Measurements from ENCODE around the gene CNTNAP5. TPM values are rescaled to one million over a fixed set of nuclear protein-coding genes. Genes with fewer than 3 reads are reported as not detected.

The CNTNAP5 gene
- total RNA-seq, 1 experiment from 2014 or later = not detected

DNA sequence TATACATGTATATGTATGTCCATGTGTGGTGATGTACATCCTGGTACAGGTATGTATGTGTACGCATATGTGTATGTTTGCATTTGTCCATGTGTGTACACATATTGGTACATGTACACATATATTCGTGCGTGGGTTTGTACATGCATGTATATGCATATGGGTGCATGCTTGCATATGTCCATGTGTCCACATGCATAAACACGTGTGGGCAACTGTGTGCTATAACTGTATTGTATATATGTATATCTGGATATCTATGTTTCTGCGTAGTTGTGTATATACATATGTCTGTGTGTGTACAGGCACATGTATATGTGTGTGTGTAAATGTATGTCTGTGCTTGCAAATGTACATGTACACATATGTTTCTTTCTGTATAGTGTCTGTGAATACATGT lies 858.5 kb downstream of the CNTNAP5 start:
- DNase-seq (ENCODE audit: low read depth) = no peak

DNA sequence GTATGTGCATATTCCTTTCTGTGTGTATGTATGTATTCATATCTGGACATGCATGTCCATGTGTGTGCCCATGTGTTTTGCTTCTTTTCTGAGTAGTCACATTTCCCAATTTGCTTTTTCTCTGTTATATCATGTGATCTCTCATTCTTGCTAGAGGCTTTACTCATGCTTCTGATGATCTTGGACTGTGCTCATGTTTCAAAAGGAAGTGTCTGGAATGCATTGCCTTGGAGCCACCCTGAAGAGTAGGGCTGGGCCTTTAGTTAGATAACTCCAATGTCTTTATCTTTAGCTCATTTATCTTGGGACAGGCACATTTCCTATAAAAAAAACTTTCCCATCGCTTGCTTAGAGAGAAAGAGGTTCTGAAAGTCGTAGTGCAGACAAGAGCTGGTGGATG lies 859.2 kb downstream of the CNTNAP5 start:
- no peak for DNase-seq (ENCODE audit: low read depth)

DNA sequence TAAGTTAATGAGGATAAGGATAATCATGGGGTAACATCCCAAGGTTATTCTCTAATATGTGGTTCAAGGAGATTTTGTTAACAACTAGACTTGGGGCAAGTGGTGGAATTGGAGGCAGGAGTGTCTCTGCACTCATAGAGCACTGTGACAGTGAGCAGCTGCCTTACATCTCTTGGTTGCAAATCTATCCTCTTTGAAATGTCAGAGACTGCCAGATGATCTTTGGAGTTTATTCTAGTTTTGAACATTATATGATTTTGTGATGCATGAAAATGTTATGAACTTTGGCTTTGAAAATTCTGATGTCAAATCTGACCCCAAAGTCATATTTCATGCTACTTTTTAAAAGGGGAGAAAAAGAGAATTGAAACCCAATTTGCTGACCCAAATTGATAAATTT lies 861.1 kb downstream of the CNTNAP5 start:
- DNase-seq (ENCODE audit: low read depth) = no peak

DNA sequence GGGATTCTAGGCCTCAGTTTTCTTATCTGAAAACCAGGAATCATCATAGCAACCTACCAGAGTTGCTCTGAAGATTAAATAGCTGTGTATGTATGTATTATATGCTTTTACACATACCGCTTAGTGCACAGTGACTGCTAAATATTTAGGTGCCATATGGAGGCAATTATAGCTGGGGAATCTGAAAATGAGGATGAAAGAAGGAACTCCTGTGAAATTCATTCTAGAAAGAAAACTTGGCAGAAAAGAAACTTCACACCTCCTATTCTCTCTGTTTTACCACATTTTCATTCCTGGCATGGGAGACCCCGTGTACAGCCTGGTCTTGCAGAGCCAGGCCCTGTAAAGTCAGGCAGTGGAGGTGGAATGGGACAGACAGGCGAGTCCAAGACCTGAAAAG lies 862.4 kb downstream of the CNTNAP5 start:
- no peak for DNase-seq (ENCODE audit: low read depth)

DNA sequence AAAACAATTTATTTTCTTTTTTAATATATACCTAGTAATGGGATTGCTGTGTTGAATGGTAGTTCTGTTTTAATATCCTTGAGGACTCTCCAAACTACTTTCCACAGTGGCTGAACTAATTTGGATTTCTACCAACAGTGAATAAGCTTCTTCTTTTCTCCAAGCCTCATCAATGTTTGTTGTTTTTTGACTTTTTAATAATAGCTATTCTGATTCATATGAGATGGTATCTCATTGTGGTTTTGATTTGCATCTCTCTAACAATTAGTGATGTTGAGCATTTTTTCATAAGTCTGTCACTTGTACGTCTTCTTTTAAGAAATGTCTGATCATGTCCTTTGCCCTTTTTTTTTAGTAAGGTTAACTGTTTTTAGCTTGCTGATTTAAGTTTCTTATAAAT lies 863.3 kb downstream of the CNTNAP5 start:
- DNase-seq (ENCODE audit: low read depth) = no peak

DNA sequence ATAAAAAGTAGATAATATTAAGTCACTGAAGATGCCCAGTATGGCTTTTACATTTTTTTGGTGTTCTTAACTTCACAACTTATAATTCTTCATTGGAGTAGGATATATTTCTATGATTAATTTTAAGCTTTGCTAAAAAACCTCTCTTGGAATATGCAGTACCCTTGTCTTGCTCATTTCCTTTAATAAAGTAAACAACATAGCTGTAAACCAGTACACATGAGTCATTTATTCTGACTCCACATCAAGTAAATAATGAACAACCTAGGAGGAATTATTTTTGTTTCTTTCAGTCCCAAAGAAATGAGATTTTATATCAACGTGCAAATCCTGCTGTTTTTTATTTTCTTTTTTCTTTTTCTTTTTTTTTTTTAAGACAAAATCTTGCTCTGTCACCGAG lies 869.1 kb downstream of the CNTNAP5 start:
- no peak for DNase-seq (ENCODE audit: low read depth)

DNA sequence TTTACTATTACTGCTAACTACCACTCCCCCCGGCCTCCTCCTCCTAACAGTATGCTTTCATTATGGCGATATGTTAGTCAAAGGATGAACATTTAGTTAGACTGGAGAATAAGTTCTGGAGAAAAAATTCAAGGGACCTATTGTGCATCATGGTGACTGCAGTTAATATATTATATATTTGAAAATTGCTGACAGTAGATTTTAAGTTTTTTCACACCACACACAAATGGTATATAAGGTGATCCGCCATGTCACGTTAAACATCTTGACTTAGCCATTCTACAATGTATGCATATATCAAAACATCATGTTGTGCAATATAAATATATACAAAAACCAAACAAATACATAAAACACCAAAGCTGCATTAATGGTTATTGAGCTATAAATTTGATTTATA lies 873.7 kb downstream of the CNTNAP5 start:
- no peak for DNase-seq (ENCODE audit: low read depth)

DNA sequence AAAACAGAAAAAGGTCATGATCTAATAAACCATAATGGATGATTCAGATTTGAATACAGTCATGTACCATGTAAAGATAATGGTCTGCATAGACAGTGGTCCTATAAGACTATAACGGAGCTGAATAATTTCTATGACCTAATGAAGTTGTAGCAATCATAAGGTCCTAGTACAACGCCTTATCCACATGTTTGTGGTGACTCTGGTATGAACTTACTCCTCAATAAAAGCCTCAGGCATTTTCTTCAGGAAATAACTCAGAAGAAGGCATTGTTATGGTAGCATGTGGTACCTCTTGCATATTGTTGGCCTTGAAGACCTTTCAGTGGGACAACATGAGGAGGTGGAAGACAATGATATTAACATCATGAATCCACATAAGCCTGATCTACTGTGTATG lies 883.3 kb downstream of the CNTNAP5 start:
- DNase-seq (ENCODE audit: low read depth) = peak; percentile 19

DNA sequence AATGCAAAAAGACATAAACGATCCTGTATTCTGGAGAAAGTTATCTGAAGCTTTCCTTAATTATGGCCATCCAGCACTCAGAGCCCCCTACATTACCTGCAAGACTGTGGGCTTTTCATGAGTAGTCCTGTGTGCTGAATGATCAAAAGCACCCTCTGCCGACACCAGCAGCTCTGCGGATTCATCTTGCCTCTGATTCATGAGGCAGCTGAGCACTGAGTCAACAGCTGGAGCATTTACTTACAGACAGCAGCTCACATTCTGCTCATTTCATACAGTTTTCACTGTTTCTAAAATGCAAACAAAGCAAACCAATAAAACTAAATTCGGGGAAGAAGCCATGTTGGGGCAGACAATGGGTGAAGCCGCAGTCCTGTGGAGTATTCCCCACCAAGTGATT lies 886.5 kb downstream of the CNTNAP5 start:
- DNase-seq (ENCODE audit: low read depth) = no peak

DNA sequence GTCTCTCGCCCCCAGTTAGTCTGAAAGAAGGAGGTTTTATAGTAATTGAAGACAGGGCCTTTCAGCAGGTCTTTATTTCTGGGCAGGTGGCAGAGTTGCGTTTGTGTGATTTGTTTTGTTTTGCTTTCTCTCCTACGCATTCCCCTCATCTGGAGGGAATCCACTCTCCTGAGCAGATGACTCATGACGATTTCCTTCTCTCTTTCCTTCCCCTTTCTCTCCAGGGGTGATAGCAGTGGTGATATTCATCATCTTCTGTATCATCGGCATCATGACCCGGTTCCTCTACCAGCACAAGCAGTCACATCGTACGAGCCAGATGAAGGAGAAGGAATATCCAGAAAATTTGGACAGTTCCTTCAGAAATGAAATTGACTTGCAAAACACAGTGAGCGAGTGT lies 888.8 kb downstream of the CNTNAP5 start:
- peak; percentile 44 for DNase-seq (ENCODE audit: low read depth)

DNA sequence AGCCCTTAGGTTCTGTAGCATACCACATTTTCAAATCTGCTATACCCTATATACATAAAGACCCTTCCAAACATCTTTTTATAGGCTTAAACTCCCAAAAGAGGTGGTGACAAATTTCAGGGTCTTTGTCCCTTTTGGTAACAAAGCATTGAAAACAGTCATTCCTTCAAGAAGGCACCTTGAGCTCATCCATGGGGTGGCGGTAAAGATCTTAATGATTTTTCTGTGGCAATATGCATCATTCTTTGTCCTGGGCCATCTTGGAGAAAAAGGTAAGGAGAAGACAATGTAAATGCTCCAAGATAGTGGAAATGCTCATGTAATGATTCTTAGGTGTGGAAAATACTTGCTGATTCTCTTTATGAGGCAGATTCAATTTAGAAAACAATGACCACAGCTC lies 890.5 kb downstream of the CNTNAP5 start:
- peak; percentile 25 for DNase-seq (ENCODE audit: low read depth)

DNA sequence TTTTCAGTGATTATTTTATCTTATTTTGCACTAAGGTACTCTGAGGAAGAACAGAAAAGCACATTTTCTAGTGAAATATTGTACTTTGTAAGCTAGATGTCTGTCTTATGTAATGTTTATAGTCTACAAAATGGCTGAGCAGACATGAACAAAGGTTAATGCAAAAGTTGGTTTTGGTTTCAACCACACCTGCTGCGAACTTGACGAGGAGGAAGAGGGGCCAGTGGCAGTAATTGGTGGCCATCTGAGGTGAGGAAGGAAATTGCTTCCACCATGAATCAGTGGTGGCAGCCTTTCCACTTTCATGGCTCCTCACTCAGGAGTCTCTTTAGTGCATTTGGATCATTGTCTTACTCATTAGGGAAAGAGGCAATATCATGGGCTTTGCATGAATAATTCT lies 894.2 kb downstream of the CNTNAP5 start:
- no peak for DNase-seq (ENCODE audit: low read depth)

DNA sequence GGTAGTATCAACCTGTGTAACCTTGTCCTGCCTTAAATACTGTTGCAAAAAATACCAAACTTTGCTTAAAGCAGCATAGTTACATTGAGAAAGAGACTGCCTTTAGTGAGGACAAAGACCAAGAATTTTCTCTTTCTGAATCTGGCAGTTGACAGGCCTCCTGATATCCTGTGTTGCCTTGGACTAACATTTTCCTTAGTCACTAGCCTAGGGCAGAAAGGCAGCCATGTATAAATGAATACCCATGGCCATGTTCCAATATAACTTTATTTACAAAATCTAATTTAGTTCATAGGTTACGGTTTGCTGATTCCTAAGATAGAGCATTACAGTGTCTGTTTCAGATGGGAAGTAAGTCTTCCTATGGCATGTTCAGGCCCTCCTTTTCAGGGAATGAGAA lies 895.4 kb downstream of the CNTNAP5 start:
- DNase-seq (ENCODE audit: low read depth) = peak; percentile 47

DNA sequence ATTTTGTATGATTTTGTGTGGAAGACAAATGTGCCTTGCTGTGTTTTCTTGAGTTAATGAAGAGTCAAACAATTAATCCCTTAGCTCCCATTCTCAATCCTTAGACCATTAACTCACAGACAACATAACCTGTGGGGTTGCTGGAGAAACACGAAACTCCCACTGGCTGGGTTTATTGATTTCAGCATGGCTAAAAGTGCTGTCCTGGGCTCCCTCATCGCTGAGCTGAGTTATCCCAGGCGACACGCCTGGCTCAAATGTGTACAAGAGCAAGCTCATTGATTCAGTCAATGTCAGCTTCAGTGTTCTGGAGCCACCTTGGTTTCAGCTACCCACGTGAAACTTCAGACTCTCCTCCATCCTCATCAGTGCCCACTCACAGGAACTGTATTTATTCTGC lies 896.1 kb downstream of the CNTNAP5 start:
- DNase-seq (ENCODE audit: low read depth) = no peak

DNA sequence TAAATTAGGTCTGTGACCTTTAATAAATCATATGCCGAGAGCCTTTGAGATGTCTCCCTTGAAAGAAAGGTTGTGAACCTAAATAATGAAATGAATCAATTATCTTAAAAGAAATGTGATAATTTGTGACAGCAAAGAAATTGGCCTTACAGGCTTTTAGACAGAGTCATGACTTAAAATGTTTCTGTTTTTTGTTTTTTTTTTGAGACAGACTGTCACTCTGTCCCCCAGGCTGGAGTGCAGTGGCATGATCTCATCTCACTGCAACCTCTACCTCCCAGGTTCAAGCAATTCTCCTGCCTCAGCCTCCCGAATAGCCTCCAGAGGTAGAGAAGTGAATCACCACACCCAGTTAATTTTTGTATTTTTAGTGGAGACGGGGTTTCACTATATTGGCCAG lies 898.0 kb downstream of the CNTNAP5 start:
- DNase-seq (ENCODE audit: low read depth) = no peak

DNA sequence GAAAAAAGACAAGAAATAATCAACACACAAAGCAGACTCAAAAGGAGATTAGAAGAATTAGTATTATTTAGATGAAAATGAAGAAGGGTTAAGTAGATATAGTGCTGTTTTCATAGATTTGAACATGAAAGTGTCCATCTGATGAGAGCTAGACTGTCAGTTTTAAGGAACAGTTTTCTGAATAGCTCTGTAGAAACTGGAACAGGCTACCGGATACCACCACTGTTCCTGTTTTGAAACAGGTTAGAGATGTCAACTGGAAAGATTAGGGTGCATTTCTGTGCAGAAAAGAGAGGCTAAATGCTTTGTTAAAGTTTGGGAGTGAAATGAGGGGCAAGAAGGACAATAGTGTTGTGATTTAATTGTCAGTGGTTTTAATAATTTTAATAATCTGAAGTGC lies 908.8 kb downstream of the CNTNAP5 start:
- no peak for DNase-seq (ENCODE audit: low read depth)

DNA sequence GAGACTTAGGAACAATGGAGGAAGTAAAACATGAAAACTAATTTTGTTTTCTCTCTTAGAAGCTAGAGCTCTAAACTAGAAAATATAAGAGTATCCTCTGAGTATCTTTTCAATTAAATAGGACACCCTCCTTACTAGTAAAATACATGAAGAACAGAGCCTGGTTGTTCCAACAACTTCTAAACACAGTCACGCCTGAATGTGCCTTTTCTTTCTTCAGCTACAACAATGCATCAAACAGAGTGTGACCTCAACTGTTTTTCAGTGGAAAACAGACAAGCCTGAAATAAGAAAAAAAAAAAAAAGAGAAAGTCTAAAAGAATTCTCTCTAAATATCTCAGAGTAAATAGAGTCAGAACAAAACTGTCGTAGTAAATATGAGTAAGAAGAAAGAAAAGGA lies 928.8 kb downstream of the CNTNAP5 start:
- DNase-seq (ENCODE audit: low read depth) = no peak

DNA sequence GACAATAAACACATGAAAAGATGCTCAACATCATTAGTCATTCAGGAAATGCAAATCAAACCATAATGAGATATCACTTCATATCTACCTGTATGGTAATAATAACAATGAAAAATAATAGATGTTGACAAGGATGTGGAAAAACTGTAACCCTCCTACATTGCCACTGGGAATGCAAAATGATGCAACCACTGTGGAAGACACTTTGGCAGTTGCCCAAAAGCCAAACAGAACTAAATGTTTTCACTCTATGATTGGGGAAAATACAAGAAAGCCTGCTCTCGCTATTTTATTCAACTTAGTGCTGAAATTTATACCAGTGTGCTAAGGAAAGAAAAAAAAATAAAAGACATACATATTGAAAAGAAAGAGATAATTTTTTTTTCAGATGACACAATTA lies 934.5 kb downstream of the CNTNAP5 start:
- DNase-seq (ENCODE audit: low read depth) = peak; percentile 50

DNA sequence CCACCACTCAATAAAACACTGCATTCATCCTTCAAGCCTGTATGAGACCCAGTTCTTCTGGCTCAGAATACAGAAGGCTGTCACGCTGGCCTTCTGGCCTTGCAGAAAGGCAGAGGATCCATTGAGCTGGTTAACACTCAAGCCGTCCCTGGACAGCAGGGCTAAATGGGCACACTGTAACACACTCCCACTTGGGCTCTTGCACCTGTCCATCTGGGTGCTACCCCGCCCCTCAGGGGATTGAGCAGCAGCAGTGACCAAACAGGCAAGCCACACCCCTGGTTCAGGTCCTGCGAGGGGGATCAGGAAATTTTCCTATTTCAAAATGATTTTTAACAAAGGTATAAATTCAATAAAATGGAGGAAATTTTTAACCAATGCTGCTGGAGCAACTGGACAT lies 936.0 kb downstream of the CNTNAP5 start:
- no peak for DNase-seq (ENCODE audit: low read depth)
